ENCODE measurements around the gene SMIM22. TPM values are rescaled to one million over a fixed set of nuclear protein-coding genes. Genes with fewer than 3 reads are reported as not detected.

The SMIM22 gene
- total RNA-seq, 4 donors from 2014 or later: not detected

DNA sequence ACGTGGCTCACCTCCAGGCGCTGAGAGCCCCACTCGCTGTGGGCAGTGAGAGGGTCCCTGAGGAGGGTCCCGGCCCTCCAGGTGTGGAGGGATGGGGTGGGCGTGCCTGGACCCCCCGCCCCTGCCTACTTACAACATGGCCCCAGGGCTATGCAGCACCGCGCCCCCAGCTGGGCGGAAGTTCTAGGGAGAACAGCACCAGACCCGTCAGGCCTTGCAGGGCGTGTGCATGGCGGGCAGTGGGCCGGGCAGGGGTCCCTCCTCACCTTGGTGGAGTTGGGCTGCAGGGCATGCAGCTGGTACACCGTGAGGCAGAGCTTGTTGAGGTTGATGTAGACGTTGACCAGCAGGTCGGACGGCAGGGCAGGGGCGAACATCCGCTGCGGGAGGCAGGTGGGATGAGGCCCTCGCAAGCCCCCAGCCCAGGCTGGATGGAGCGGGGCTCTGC, 2.7 kb downstream of the SMIM22 start:
- DNase-seq (ENCODE audit: low spot score) (no peak), ATAC-seq (ENCODE audit: low FRiP score) (no peak)
- TF ChIP-seq, protein P1, sequence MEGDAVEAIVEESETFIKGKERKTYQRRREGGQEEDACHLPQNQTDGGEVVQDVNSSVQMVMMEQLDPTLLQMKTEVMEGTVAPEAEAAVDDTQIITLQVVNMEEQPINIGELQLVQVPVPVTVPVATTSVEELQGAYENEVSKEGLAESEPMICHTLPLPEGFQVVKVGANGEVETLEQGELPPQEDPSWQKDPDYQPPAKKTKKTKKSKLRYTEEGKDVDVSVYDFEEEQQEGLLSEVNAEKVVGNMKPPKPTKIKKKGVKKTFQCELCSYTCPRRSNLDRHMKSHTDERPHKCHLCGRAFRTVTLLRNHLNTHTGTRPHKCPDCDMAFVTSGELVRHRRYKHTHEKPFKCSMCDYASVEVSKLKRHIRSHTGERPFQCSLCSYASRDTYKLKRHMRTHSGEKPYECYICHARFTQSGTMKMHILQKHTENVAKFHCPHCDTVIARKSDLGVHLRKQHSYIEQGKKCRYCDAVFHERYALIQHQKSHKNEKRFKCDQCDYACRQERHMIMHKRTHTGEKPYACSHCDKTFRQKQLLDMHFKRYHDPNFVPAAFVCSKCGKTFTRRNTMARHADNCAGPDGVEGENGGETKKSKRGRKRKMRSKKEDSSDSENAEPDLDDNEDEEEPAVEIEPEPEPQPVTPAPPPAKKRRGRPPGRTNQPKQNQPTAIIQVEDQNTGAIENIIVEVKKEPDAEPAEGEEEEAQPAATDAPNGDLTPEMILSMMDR (IDR thresholded peaks at IDR 0.05): no peak

DNA sequence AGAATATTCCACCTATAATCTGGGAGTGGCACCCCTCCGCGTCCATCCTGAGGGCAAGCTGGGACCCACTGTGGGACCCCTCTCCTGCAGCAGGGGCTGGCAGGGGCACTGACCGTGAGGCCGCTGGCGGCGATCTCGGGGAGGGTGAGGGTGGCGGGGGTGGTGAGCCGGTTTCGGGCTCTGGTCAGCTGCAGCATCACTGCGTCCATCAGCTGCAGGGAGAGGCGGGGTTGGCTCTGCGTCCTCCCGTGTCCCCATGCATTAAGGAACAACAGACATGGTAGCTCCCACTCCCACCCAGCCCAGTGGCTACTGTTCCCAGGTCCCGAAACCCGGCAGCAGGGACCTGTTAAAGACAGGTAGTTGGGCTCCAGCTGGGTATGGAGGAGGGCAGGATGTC, 3.3 kb downstream of the SMIM22 start:
- DNase-seq (ENCODE audit: low spot score) (no peak), ATAC-seq (ENCODE audit: low FRiP score) (no peak)
- TF ChIP-seq, protein P1 (IDR thresholded peaks at IDR 0.05): no peak

- no peak for ATAC-seq (ENCODE audit: low FRiP score)
- TF ChIP-seq, protein P1 (IDR thresholded peaks at IDR 0.05): no peak
- DNase-seq (ENCODE audit: low spot score): no peak
These were observed 4.1 kb downstream of the SMIM22 start for GRCh38 chr16:4799171-4799855.

DNA sequence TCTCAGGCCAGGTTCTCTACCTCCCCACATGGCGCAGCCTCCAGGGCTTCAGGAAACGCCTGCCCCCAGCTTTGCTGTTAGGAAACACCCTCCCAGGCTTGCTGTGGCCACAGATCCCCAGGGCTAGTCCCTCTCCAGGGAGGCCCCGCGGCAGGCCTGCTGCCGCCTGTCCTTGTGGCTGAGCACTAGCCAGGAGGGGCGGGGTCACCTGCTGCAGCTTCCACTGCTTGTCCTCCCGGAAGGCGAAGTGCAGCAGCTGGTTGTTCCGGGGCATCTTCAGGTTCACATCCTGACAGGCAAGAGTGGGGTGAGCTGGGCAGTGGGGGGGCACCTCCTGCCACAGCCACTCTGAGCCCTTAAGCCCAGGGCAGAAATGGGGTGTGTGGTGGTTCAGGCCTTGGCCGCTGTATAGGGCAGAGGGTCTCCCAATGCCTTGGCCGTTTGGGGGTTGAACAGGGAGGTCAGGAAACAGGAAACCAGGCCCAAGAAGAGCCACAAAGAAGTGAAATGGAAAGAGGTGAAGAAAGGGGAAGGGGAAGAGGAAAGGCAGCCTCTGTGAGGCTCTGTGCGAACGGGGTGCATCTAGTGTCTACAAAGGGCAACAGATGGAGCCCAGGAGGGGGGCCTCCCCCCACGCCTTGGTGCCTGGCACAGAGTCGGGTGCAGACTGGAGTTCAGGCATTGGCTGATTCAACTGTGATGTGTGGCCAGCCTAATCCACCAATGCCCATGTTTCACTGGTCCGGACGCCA, 5.3 kb downstream of the SMIM22 start:
- DNase-seq (ENCODE audit: low spot score) (no peak), ATAC-seq (ENCODE audit: low FRiP score) (no peak)

DNA sequence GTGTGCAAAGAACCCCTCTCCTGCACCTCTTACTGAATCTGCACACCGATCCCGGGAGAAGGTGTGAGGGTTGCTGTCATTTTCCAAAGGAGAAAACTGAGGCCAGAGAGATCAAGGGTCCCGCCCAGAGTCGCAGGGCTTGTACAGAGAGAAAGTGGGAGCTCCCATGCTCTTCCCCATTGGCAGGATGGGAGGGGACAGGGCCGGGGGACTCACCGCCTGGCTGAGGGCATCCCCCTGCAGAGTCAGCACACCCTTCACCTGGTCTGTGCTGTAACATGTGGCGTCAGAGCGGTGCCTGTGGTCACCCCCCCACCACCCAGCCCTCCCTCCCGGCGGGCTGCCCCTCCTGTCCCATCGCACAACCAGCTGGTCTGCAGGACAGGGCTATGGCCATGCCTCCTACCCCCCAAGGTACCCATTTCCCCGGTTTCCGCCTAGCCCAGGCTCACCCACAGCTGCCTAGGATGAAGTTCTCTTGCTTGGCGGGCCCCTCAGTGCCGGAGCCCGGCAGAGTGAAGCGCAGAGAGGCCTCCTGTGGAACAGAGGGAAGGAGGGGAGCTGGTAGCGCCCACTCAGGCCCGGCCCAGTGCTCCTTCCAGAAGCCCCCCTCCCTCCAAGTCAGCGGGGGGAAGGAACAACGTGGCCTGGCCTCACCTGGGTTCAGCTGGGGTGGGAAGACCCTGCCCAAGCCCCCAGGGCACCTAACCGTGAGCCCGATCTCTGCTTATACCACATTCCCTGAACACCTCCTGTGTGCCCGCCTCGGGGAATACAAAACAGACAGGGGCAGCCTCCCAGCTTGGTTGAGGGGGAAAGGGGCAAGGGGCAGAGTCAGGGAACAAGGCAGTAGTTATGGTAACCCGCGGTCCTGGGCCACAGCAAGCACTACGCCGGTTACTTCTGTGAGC, 6.1 kb downstream of the SMIM22 start:
- DNase-seq (ENCODE audit: low spot score): no peak
- TF ChIP-seq, protein P1 (IDR thresholded peaks at IDR 0.05): no peak
- ATAC-seq (ENCODE audit: low FRiP score): no peak

More for the DNA sequence above, 5.3 kb downstream of the SMIM22 start:
- TF ChIP-seq, protein P1 (IDR thresholded peaks at IDR 0.05): no peak

GRCh38 chr16:4801962-4802658, 6.9 kb downstream of the SMIM22 start, which contains the start of gene ROGDI:
ROGDI (minus strand) TSS chr16:4802633; CDS start chr16:4802571, 62 bp downstream.
- peak; percentile 55 for ATAC-seq (ENCODE audit: low FRiP score)
- TF ChIP-seq, protein P1 (IDR thresholded peaks at IDR 0.05): no peak

More at GRCh38 chr16:4801962-4802658, 6.9 kb downstream of the SMIM22 start, which contains the start of gene ROGDI:
- DNase-seq (ENCODE audit: low spot score): peak; percentile 59

Data from omental fat pad (tissue), 4 donors.